ENCODE results near the gene PCNX2.
"Not testable (repeated sequence)": the region's sequence is repeated elsewhere in the genome, so short reads cannot be mapped to it uniquely, and the experiment has no call there.

The PCNX2 gene

GRCh38 chr1:233227930-233228465 is 67.5 kb downstream of the PCNX2 start:
- DNase-seq (ENCODE audit: low spot score): no peak

- no peak for DNase-seq (ENCODE audit: low spot score)
Observed at GRCh38 chr1:233224311-233224710, 71.2 kb downstream of the PCNX2 start.

- no peak for DNase-seq (ENCODE audit: low spot score)
Observed at GRCh38 chr1:233217832-233218231, 77.7 kb downstream of the PCNX2 start.

- DNase-seq (ENCODE audit: low spot score): no peak
Observed at GRCh38 chr1:233216009-233216408, 79.5 kb downstream of the PCNX2 start.

GRCh38 chr1:233215135-233215760 is 80.3 kb downstream of the PCNX2 start:
- DNase-seq (ENCODE audit: low spot score): no peak

GRCh38 chr1:233211595-233211994 is 83.9 kb downstream of the PCNX2 start:
- no peak for DNase-seq (ENCODE audit: low spot score)

GRCh38 chr1:233211106-233211505 is 84.4 kb downstream of the PCNX2 start:
- DNase-seq (ENCODE audit: low spot score): no peak

GRCh38 chr1:233209481-233209880 is 86.0 kb downstream of the PCNX2 start:
- DNase-seq (ENCODE audit: low spot score): no peak

- DNase-seq (ENCODE audit: low spot score): no peak
Observed at GRCh38 chr1:233208687-233209086, 86.8 kb downstream of the PCNX2 start.

- no peak for DNase-seq (ENCODE audit: low spot score)
Observed at GRCh38 chr1:233197940-233198339, 97.6 kb downstream of the PCNX2 start.

- DNase-seq (ENCODE audit: low spot score): no peak
Observed at GRCh38 chr1:233193741-233194140, 101.8 kb downstream of the PCNX2 start.

GRCh38 chr1:233190987-233191386 is 104.5 kb downstream of the PCNX2 start:
- DNase-seq (ENCODE audit: low spot score): no peak

GRCh38 chr1:233189526-233189925 is 106.0 kb downstream of the PCNX2 start:
- no peak for DNase-seq (ENCODE audit: low spot score)

GRCh38 chr1:233188061-233188460 is 107.5 kb downstream of the PCNX2 start:
- DNase-seq (ENCODE audit: low spot score): no peak

- DNase-seq (ENCODE audit: low spot score): no peak
Observed at GRCh38 chr1:233183226-233184020, 112.1 kb downstream of the PCNX2 start.

- DNase-seq (ENCODE audit: low spot score): no peak
Observed at GRCh38 chr1:233182587-233182986, 112.9 kb downstream of the PCNX2 start.

GRCh38 chr1:233180641-233181364 is 114.7 kb downstream of the PCNX2 start:
- no peak for DNase-seq (ENCODE audit: low spot score)

GRCh38 chr1:233179638-233180037 is 115.9 kb downstream of the PCNX2 start:
- not testable (repeated sequence) for DNase-seq (ENCODE audit: low spot score)

- DNase-seq (ENCODE audit: low spot score): peak; percentile 11
Observed at GRCh38 chr1:233172201-233172600, 123.3 kb downstream of the PCNX2 start.

GRCh38 chr1:233170741-233171140 is 124.8 kb downstream of the PCNX2 start:
- DNase-seq (ENCODE audit: low spot score): no peak

GRCh38 chr1:233168384-233168783 is 127.1 kb downstream of the PCNX2 start:
- DNase-seq (ENCODE audit: low spot score): no peak

GRCh38 chr1:233166896-233167295 is 128.6 kb downstream of the PCNX2 start:
- DNase-seq (ENCODE audit: low spot score): no peak

GRCh38 chr1:233163696-233164095 is 131.8 kb downstream of the PCNX2 start:
- DNase-seq (ENCODE audit: low spot score): no peak

Data from iPS-NIHi11 (cell line).